Kidney (tissue), 14 donors: ENCODE results near the gene XIRP2. TPM values are rescaled to one million over a fixed set of nuclear protein-coding genes. Genes with fewer than 3 reads are reported as not detected.

Source experiments
- DNase-seq, 5 donors: peaks; one replicate each; pipeline ENCODE4 v3.0.0-alpha.2; 2013 to 2020
- FAIRE-seq: peaks from 2 replicates; lab custom pipeline; 2012; peaks lifted over from hg19 to GRCh38; lab: Jason Lieb, UNC
- H3K27ac ChIP-seq, 2 donors: one replicate each; pipeline ENCODE4 v1.7.0; 2013; ENCODE audit warnings: low read depth in 2 of 2, low read length in 2 of 2, inconsistent platforms in 1 of 2
- H3K27me3 ChIP-seq: one replicate; pipeline ENCODE4 v1.7.1; 2013; ENCODE audit warnings: low read length, inconsistent platforms; ENCODE audit not compliant: control insufficient read depth, insufficient read depth
- H3K36me3 ChIP-seq, 3 donors: one replicate each; pipeline versions ENCODE4 v1.7.0 to v1.7.1; 2013; ENCODE audit warnings: low read length in 3 of 3, control low read depth in 1 of 3, inconsistent platforms in 1 of 3; ENCODE audit not compliant: insufficient read depth in 3 of 3, control insufficient read depth in 2 of 3
- H3K4me1 ChIP-seq, 3 donors: one replicate each; pipeline versions ENCODE4 v1.7.0 to v1.7.1; 2013; ENCODE audit warnings: low read length in 3 of 3, inconsistent platforms in 1 of 3, low read depth in 1 of 3; ENCODE audit not compliant: control insufficient read depth in 2 of 3, insufficient read depth in 2 of 3
- H3K4me3 ChIP-seq, 3 donors: one replicate each; pipeline versions ENCODE4 v1.7.0 to v1.8.1; 2013; ENCODE audit warnings: low read length in 3 of 3, control low read depth in 1 of 3, inconsistent platforms in 1 of 3
- H3K9ac ChIP-seq, 3 donors: one replicate each; pipeline versions ENCODE4 v1.7.0 to v1.7.1; 2013; ENCODE audit warnings: low read length in 3 of 3, control low read depth in 1 of 3, inconsistent platforms in 1 of 3
- H3K9me3 ChIP-seq, 3 donors: one replicate each; pipeline versions ENCODE4 v1.7.0 to v1.7.1; 2013; ENCODE audit warnings: low read length in 3 of 3, control low read depth in 1 of 3, inconsistent platforms in 1 of 3; ENCODE audit not compliant: control insufficient read depth in 2 of 3, insufficient read depth in 1 of 3
- CTCF ChIP-seq: IDR thresholded peaks from 3 replicates; pipeline ENCODE4 v1.5.1; 2012; ENCODE audit warnings: mild to moderate bottlenecking, moderate library complexity, borderline replicate concordance; ENCODE audit not compliant: insufficient read depth; ENCODE audit errors: extremely low read depth
- intact Hi-C: fragments of 100-400 bp; cut with DNase I; formaldehyde crosslinking; loops from one replicate; pipeline ENCODE4 v1.11.1; 2022
- polyA plus RNA-seq: library from polyadenylated mRNA; stranded (reverse); fragments of 350-450 nt; fragmentation: Illumina TruSeq; extraction: RNeasy Lipid Tissue Mini Kit (QIAGEN cat#74804); gene quantifications from one replicate; pipeline ENCODE4 v1.2.3, GENCODE V29; 2014; ENCODE audit warnings: low read depth, low replicate concordance; ENCODE audit not compliant: insufficient read depth
- total RNA-seq: library from RNA; stranded (reverse); fragmentation: NEBNext Ultra II Directional; extraction: Animal tissue kit (Norgen Biotek cat#: 25700); gene quantifications from one replicate; pipeline ENCODE4 v1.2.1, GENCODE V29; 2021
- donor health status: control.
- donor health status: control.
- donor health status: control.
- donor health status: control.
- donor health status: control.
- donor health status: DM: yes; HTN: yes; CAD: no.
- donor health status: Normal renal cell carcinoma (clear cell type).

The XIRP2 gene
- total and polyA plus RNA-seq, 2 donors from 2014 or later: not detected

- FAIRE-seq: no peak
- H3K4me1 ChIP-seq: no peaks in the 10 kb centered on the region
These were observed 246.2 kb downstream of the XIRP2 start for GRCh38 chr2:167134381-167135072.

GRCh38 chr2:167135706-167136105, 247.4 kb downstream of the XIRP2 start:
- Histone ChIP-seq H3K9me3 (no peaks in the 10 kb centered on the region), H3K36me3 (no peaks in the 10 kb centered on the region), H3K4me1 (no peaks in the 10 kb centered on the region), H3K4me3 (no peak overlapping the region), H3K27me3 (no peaks in the 10 kb centered on the region), H3K9ac (no peak overlapping the region), H3K27ac (no peak overlapping the region)
- TF ChIP-seq CTCF: no peak
- no peak for FAIRE-seq
- DNase-seq: peak in 2 of 5 donors; percentile 6 to 53
- intact Hi-C loops: no loop called here

More at GRCh38 chr2:167134381-167135072, 246.2 kb downstream of the XIRP2 start:
- Histone ChIP-seq H3K9me3 (no peaks in the 10 kb centered on the region), H3K27me3 (no peaks in the 10 kb centered on the region), H3K27ac (no peak overlapping the region), H3K4me3 (no peak overlapping the region), H3K9ac (no peak overlapping the region), H3K36me3 (no peaks in the 10 kb centered on the region)
- DNase-seq: no peak
- intact Hi-C loops: no loop called here
- no peak for TF ChIP-seq CTCF

GRCh38 chr2:167136879-167137596, 248.8 kb downstream of the XIRP2 start:
- no peaks in the 10 kb centered on the region for H3K36me3 ChIP-seq
- H3K4me1 ChIP-seq: no peaks in the 10 kb centered on the region
- no peaks in the 10 kb centered on the region for H3K27me3 ChIP-seq
- no peak overlapping the region for H3K9ac ChIP-seq
- TF ChIP-seq CTCF: no peak
- no peaks in the 10 kb centered on the region for H3K9me3 ChIP-seq
- H3K4me3 ChIP-seq: no peak overlapping the region
- DNase-seq (peak in 2 of 5 donors; percentile 24 to 30), FAIRE-seq (no peak)
- no peak overlapping the region for H3K27ac ChIP-seq
- intact Hi-C loops: no loop called here
